ENCODE measurements around the gene SFMBT1. TPM values are rescaled to one million over a fixed set of nuclear protein-coding genes. Genes with fewer than 3 reads are reported as not detected.

The SFMBT1 gene
- total RNA-seq, 2 donors from 2014 or later, result 6.9 to 10.3 TPM

GRCh38 chr3:52926554-52926953 is 119.3 kb downstream of the SFMBT1 start:
- no peak for DNase-seq
- Histone ChIP-seq H3K9me3 (ENCODE audit: control insufficient read depth, low read length) (no peaks in the 10 kb centered on the region), H3K4me3 (ENCODE audit: low read length) (no peak overlapping the region), H3K36me3 (ENCODE audit: control insufficient read depth, insufficient read depth, low read length) (no peaks in the 10 kb centered on the region), H3K27ac (ENCODE audit: low read depth, low read length) (no peak overlapping the region), H3K27me3 (ENCODE audit: control insufficient read depth, insufficient read depth, low read length, poor library complexity, severe bottlenecking) (no peaks in the 10 kb centered on the region), H3K9ac (ENCODE audit: extremely low read depth, low read length, poor library complexity, severe bottlenecking) (no peak overlapping the region), H3K4me1 (ENCODE audit: control insufficient read depth, insufficient read depth, low read length) (no peaks in the 10 kb centered on the region)
- Mint-ChIP-seq H3K9me3 (no peaks in the 10 kb centered on the region), H3K27me3 (ENCODE audit: insufficient read depth) (no peaks in the 10 kb centered on the region), H3K4me3 (no peak overlapping the region), H3K4me1 (peaks cover 1% of the 10 kb centered on the region), H3K27ac (no peak overlapping the region), H3K36me3 (ENCODE audit: low read depth) (peaks cover 10% of the 10 kb centered on the region)
- TF ChIP-seq CTCF (conservative IDR thresholded peaks at IDR 0.05), result no peak
- WGBS, 2 experiments (ENCODE audit: insufficient coverage in 1 of 2, insufficient read length in 1 of 2), result 89 to 100% methylated on average over 2 of the region's 2 CpGs

- no peak overlapping the region for H3K4me3 Mint-ChIP-seq
- WGBS, 2 experiments (ENCODE audit: insufficient coverage in 1 of 2, insufficient read length in 1 of 2), result 85 to 90% methylated on average over 4 to 6 of the region's 6 CpGs
Measured at GRCh38 chr3:52925405-52926313, 120.2 kb downstream of the SFMBT1 start.

GRCh38 chr3:52923963-52924362 is 121.9 kb downstream of the SFMBT1 start:
- no peak for DNase-seq
- Mint-ChIP-seq H3K27ac (no peak overlapping the region), H3K36me3 (ENCODE audit: low read depth) (peaks cover 24% of the 10 kb centered on the region)

More at GRCh38 chr3:52925405-52926313, 120.2 kb downstream of the SFMBT1 start:
- no peak for DNase-seq
- no peaks in the 10 kb centered on the region for H3K4me1 ChIP-seq (ENCODE audit: control insufficient read depth, insufficient read depth, low read length)
- H3K27ac ChIP-seq (ENCODE audit: low read depth, low read length), result no peak overlapping the region
- H3K9ac ChIP-seq (ENCODE audit: extremely low read depth, low read length, poor library complexity, severe bottlenecking), result no peak overlapping the region
- Mint-ChIP-seq H3K36me3 (ENCODE audit: low read depth) (peaks cover 10% of the 10 kb centered on the region), H3K27ac (no peak overlapping the region), H3K4me1 (peaks cover 2% of the 10 kb centered on the region), H3K9me3 (no peaks in the 10 kb centered on the region), H3K27me3 (ENCODE audit: insufficient read depth) (no peaks in the 10 kb centered on the region)
- TF ChIP-seq CTCF (conservative IDR thresholded peaks at IDR 0.05), result no peak
- H3K4me3 ChIP-seq (ENCODE audit: low read length), result no peak overlapping the region
- peaks cover 8% of the 10 kb centered on the region for H3K36me3 ChIP-seq (ENCODE audit: control insufficient read depth, insufficient read depth, low read length)
- no peaks in the 10 kb centered on the region for H3K27me3 ChIP-seq (ENCODE audit: control insufficient read depth, insufficient read depth, low read length, poor library complexity, severe bottlenecking)
- H3K9me3 ChIP-seq (ENCODE audit: control insufficient read depth, low read length), result no peaks in the 10 kb centered on the region

More at GRCh38 chr3:52923963-52924362, 121.9 kb downstream of the SFMBT1 start:
- no peak for TF ChIP-seq CTCF (conservative IDR thresholded peaks at IDR 0.05)
- 87% methylated on average over 2 of the region's 2 CpGs; no CpG with 5 or more reads in 1 of the 2 experiments for WGBS, 2 experiments (ENCODE audit: insufficient coverage in 1 of 2, insufficient read length in 1 of 2)
- Histone ChIP-seq H3K4me3 (ENCODE audit: low read length) (no peak overlapping the region), H3K9me3 (ENCODE audit: control insufficient read depth, low read length) (no peaks in the 10 kb centered on the region), H3K9ac (ENCODE audit: extremely low read depth, low read length, poor library complexity, severe bottlenecking) (no peak overlapping the region), H3K27me3 (ENCODE audit: control insufficient read depth, insufficient read depth, low read length, poor library complexity, severe bottlenecking) (no peaks in the 10 kb centered on the region), H3K27ac (ENCODE audit: low read depth, low read length) (no peak overlapping the region), H3K36me3 (ENCODE audit: control insufficient read depth, insufficient read depth, low read length) (peaks cover 9% of the 10 kb centered on the region), H3K4me1 (ENCODE audit: control insufficient read depth, insufficient read depth, low read length) (no peaks in the 10 kb centered on the region)
- Mint-ChIP-seq H3K4me1 (peaks cover 2% of the 10 kb centered on the region), H3K9me3 (no peaks in the 10 kb centered on the region), H3K4me3 (no peak overlapping the region), H3K27me3 (ENCODE audit: insufficient read depth) (no peaks in the 10 kb centered on the region)

Data from endodermal cell (in vitro differentiated cells).